ENCODE data around the gene WDR36.

Gene WDR36

DNA sequence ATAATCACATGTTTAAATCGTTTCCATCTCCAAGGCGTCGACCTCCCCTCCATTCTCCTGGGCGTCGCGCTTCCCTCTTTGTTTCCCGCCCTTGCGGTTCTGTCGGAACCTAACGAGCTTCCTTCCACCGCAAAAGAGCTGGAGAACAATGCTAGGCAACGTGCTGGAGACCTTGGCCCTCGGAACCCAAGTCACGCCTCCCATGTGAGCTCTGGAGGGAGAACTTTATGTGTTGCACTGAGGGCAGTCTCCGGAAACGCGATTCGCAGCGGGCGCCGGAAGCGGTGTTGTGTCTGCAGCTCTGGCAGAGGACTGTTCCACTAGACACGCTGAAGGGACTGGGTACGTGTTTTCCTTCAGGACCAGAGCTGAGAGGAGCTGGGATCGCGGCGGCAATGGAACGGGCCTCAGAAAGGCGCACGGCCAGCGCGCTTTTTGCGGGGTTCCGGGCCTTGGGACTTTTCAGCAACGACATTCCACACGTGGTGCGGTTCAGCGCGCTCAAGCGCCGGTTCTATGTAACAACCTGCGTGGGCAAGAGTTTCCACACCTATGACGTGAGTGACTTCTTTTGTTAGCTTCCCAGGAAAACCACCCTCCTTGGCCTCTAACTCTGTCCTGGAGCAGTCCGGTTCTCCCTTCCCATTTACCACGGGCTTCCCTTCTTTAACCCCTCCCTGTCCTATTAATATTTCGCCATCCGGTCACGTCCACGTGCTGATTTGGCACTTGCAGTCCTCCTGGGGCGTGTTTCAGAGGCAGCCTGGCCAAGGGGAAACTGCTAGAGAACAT, at the start of gene WDR36:
Gene WDR36 (plus strand): TSS at position 287 of the 792 bp plus-strand sequence. CDS start 109 bp downstream, at position 396.
- H3K4me3 ChIP-seq (ENCODE audit: low read length) = peak within 1 kb of the TSS; percentile 85
- TF ChIP-seq ZNF274 (IDR thresholded peaks at IDR 0.05; ENCODE audit: low read depth, low read length) = no peak

DNA sequence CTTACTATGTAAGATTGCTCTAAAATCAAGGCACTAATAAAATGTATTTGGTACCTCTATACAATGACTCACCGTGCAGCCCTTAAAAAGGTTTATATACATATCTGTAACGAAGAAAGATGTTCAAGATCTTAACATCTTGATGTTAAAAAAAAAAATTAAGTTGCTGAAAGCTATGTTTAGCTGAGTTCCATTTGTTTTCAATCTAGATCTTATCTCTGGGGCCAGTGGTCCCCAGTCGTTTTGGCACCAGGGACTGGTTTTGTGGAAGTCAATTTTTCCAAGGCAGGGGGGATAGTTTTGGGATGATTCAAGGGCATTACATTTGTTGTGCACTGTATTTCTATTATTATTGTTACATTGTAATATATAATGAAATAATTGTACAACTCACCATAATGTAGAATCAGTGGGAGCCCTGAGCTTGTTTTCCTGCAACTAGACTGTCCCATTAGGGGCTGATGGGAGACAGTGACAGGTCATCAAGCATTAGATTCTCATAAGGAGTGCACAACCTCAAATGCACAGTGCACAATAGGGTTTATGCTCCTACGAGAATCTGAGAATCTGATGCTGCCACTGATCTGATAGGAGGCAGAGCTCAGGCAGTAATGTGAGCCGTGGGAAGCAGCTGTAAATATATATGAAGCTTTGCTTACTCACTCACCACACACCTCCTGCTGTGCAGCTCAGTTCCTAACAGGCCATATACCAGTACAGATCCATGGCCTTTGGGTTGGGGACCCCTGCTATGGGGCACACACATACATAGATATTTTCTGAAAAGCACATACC, 48.2 kb upstream of the WDR36 start:
- H3K4me3 ChIP-seq (ENCODE audit: low read length) = no peak overlapping the region
- no peak for TF ChIP-seq ZNF274 (IDR thresholded peaks at IDR 0.05; ENCODE audit: low read depth, low read length)

- TF ChIP-seq ZNF274 (IDR thresholded peaks at IDR 0.05; ENCODE audit: low read depth, low read length) = no peak
- H3K4me3 ChIP-seq (ENCODE audit: low read length) = no peak overlapping the region
These were observed 34.1 kb upstream of the WDR36 start for GRCh38 chr5:111058064-111058463.

- TF ChIP-seq ZNF274 (IDR thresholded peaks at IDR 0.05; ENCODE audit: low read depth, low read length) = no peak
- no peak overlapping the region for H3K4me3 ChIP-seq (ENCODE audit: low read length)
These were observed 32.0 kb upstream of the WDR36 start for GRCh38 chr5:111060169-111060568.

DNA sequence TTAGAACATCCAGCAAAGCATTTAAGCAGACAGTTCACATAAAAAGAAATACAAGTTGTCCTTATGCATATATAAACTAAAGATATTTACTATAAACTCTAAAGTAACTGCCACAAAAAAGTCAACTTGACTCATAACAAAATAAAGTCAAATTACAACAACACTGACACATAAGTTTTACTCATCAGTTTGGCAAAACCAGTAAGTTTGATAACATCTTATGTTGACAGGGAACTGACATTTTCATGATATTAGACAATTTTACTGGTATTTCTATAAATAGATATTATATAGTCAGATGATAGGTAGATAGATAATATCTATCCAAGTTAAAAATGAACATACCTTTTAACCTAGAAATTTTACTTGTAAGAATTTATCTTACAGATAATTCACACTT, 30.5 kb upstream of the WDR36 start:
- no peak for TF ChIP-seq ZNF274 (IDR thresholded peaks at IDR 0.05; ENCODE audit: low read depth, low read length)
- H3K4me3 ChIP-seq (ENCODE audit: low read length) = no peak overlapping the region

DNA sequence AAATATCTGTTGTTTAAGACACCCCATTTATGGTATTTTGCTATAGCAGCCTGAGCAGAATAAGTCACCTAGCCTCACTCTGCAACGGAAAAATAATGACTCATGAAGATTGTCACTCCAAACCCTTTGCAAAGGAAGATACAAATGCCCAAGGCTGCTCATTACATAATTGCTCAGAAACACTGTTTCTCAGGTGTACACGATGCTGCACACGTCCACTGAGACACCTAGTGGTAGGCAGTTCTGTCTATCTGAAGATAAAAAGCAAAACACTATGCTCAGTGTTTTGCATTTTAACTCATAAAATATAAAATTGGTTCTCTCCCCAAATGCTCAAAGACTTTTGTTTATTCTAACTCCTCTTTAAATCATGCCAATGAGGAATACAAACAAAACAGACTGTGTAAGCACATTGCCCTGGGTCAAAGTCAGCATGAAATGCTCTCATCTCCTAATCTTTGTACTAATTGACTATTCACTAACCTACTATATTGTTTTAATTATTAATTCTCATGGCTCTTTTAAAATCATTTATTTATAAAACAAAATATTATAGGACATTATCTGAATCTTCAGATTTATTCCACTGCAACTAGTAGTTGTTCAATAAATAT, 28.3 kb upstream of the WDR36 start:
- no peak overlapping the region for H3K4me3 ChIP-seq (ENCODE audit: low read length)

DNA sequence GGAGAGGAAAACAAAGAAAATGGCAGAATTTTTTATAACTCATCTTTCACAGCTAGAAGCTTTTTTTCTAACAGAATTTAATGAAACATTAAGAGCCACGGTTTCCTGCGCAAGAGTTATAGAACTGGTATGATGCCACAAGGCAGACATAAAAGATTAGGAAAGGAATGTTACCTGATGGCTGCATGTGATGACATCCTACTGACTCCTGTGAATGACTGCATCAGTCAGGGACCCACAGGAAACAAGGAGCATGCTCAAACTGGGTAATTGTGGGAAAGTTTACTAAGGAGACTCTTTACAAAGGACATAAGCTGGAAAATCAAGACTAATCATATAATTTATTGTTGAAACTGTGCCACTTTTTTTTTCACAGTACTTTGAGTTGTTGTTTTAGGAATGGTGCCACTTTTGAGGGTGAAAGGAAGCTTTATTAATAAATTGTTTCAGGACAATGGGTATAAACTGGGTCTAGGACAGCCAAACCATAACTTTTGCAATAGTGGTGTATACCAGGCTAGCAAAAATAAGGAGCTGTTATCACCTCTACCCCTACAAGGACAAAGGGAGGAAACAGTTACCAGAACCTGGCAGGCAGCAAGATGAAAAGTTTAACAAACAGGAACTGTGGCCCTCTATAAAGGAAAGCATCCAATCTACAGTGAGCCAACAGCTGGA, 25.7 kb upstream of the WDR36 start:
- no peak for TF ChIP-seq ZNF274 (IDR thresholded peaks at IDR 0.05; ENCODE audit: low read depth, low read length)
- H3K4me3 ChIP-seq (ENCODE audit: low read length) = no peak overlapping the region

More for the DNA sequence above, 28.3 kb upstream of the WDR36 start:
- TF ChIP-seq ZNF274 (IDR thresholded peaks at IDR 0.05; ENCODE audit: low read depth, low read length) = no peak

GRCh38 chr5:111068213-111068612, 23.9 kb upstream of the WDR36 start:
- no peak for TF ChIP-seq ZNF274 (IDR thresholded peaks at IDR 0.05; ENCODE audit: low read depth, low read length)
- no peak overlapping the region for H3K4me3 ChIP-seq (ENCODE audit: low read length)

GRCh38 chr5:111069839-111070238, 22.3 kb upstream of the WDR36 start:
- H3K4me3 ChIP-seq (ENCODE audit: low read length) = no peak overlapping the region
- no peak for TF ChIP-seq ZNF274 (IDR thresholded peaks at IDR 0.05; ENCODE audit: low read depth, low read length)

- TF ChIP-seq ZNF274 (IDR thresholded peaks at IDR 0.05; ENCODE audit: low read depth, low read length) = no peak
- no peak overlapping the region for H3K4me3 ChIP-seq (ENCODE audit: low read length)
These were observed 21.6 kb upstream of the WDR36 start for GRCh38 chr5:111070272-111071134.

GRCh38 chr5:111071413-111071812, 20.7 kb upstream of the WDR36 start, which contains the start of gene TSLP:
TSLP (plus strand) TSS chr5:111071713; CDS start chr5:111071891, 178 bp downstream.
- TF ChIP-seq ZNF274 (IDR thresholded peaks at IDR 0.05; ENCODE audit: low read depth, low read length) = no peak
- no peak within 1 kb of the TSS for H3K4me3 ChIP-seq (ENCODE audit: low read length)

DNA sequence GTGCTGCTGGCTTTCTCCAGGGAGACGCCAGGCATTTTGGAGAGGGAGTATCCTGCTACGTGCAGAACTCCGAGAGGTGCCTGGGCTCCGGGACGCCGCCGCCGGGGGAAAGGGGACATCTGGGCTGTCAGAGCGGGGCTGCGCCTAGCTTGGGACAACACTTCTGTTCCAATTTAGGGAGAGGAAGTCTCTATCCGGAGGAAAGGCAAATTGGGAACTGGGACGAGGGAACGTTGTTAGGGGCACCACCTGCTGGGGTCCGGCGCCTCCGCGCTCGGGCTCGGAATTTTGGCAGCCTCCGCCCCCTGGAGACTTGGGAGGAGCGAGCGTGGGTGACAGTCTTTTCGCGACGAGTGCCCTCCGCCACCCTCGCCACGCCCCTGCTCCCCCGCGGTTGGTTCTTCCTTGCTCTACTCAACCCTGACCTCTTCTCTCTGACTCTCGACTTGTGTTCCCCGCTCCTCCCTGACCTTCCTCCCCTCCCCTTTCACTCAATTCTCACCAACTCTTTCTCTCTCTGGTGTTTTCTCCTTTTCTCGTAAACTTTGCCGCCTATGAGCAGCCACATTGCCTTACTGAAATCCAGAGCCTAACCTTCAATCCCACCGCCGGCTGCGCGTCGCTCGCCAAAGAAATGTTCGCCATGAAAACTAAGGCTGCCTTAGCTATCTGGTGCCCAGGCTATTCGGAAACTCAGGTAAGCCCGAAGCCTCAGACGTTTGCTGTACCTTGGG, 19.0 kb upstream of the WDR36 start:
- H3K4me3 ChIP-seq (ENCODE audit: low read length) = peak overlapping the region; percentile 70
- TF ChIP-seq ZNF274 (IDR thresholded peaks at IDR 0.05; ENCODE audit: low read depth, low read length) = no peak

Data from GM08714 (cell line).